Ovary (tissue), 9 donors: ENCODE results near the gene KRTAP1-1. TPM values are rescaled to one million over a fixed set of nuclear protein-coding genes. Genes with fewer than 3 reads are reported as not detected.

Experiments used
- DNase-seq, 5 donors: peaks; one replicate each; pipeline ENCODE4 v3.0.0-alpha.2; 2019 to 2020
- H3K27ac ChIP-seq, 2 donors: fragments of 200-600 bp; one replicate each; pipeline versions ENCODE4 v1.5.1 to v1.8.0; 2019 to 2022
- H3K27me3 ChIP-seq: fragments of 200-600 bp; one replicate; pipeline ENCODE4 v1.8.0; 2022
- H3K36me3 ChIP-seq: fragments of 200-600 bp; sonication (generic); one replicate; pipeline ENCODE4 v1.5.1; 2019
- H3K4me1 ChIP-seq: one replicate; pipeline ENCODE4 v1.8.1; 2013; ENCODE audit warnings: mild to moderate bottlenecking, moderate library complexity; ENCODE audit not compliant: insufficient read depth
- H3K4me3 ChIP-seq: fragments of 200-600 bp; sonication (generic); one replicate; pipeline ENCODE4 v1.5.1; 2017
- H3K9me3 ChIP-seq, 2 donors: fragments of 200-600 bp in 1 of 2; sonication (generic) in 1 of 2; one replicate each; pipeline versions ENCODE4 v1.5.1 to v1.8.1; 2013 to 2019; ENCODE audit warnings: mild to moderate bottlenecking in 1 of 2, moderate library complexity in 1 of 2
- CTCF ChIP-seq, 3 donors: fragments of 450-650 bp in 2 of 3; fragments of 200-600 bp in 1 of 3; IDR thresholded peaks; one replicate each; pipeline versions ENCODE4 v1.5.1 to v1.8.0; 2016 to 2022; ENCODE audit warnings: antibody characterized with exemption in 3 of 3, mild to moderate bottlenecking in 1 of 3
- EP300 ChIP-seq: sonication (generic); formaldehyde crosslinking; IDR thresholded peaks from one replicate; pipeline ENCODE4 v1.6.1; 2017; ENCODE audit warnings: antibody characterized with exemption
- POLR2A ChIP-seq: fragments of 450-650 bp; IDR thresholded peaks from one replicate; pipeline ENCODE4 v1.6.1; 2017; ENCODE audit warnings: antibody characterized with exemption, mild to moderate bottlenecking, moderate library complexity
- WGBS, 3 donors: extraction: QIAGEN DNeasy Blood & Tissue Kit in 1 of 3; methylation state at CpG; one replicate each; pipeline versions ENCODE4 v1.1.5 to v1.1.7; 2013 to 2017; 5-methylcytosine and 5-hydroxymethylcytosine counted together
- intact Hi-C, 4 donors: fragments of 100-400 bp; cut with DNase I; formaldehyde crosslinking; loops; one replicate each; pipeline versions ENCODE4 v1.11.0 to v1.15.1; 2022 to 2023
- polyA plus RNA-seq, 2 donors: library from polyadenylated mRNA; stranded (reverse); fragments of 200-250 nt in 1 of 2; fragments of 350-450 nt in 1 of 2; fragmentation: Illumina TruSeq in 1 of 2; extraction: RNeasy Lipid Tissue Mini Kit (QIAGEN cat#74804) in 1 of 2; gene quantifications; one replicate each; pipeline ENCODE4 v1.2.3, GENCODE V29; 2013 to 2014
- total RNA-seq, 7 donors: library from RNA; depleted of rRNA in 2 of 7; stranded (reverse); fragments of >200 nt in 2 of 7; fragmentation: NEBNext Ultra II Directional in 3 of 7; extraction: Animal tissue kit (Norgen Biotek cat#: 25700) in 3 of 7; gene quantifications; one replicate each; pipeline versions ENCODE4 v1.1.0 to v1.2.4, GENCODE V29; 2016 to 2023
- donor health status: DM: no; HTN: no; CAD: no; lungs with moderate emphysema.
- donor health status: DM: no; HTN: no; CAD: no.
- donor health status: Bipolar disorder and iron deficiency.
- donor health status: DM: yes; HTN: yes; CAD: no.
- donor health status: DM: no; HTN: no; CAD: no.
- donor health status: DM: yes; HTN: yes; CAD: no.

The KRTAP1-1 gene
- total and polyA plus RNA-seq, 9 donors = not detected

GRCh38 chr17:41018541-41018940 lies 22.7 kb downstream of the KRTAP1-1 start:
- H3K27me3 ChIP-seq = no peaks in the 10 kb centered on the region
- TF ChIP-seq POLR2A = no peak
- no peak for TF ChIP-seq CTCF (IDR thresholded peaks at IDR 0.05)
- TF ChIP-seq EP300 = no peak
- H3K4me3 ChIP-seq = no peak overlapping the region
- no peaks in the 10 kb centered on the region for H3K4me1 ChIP-seq
- no peak for DNase-seq
- intact Hi-C loops = no loop called here
- H3K9me3 ChIP-seq = no peaks in the 10 kb centered on the region
- no peak overlapping the region for H3K27ac ChIP-seq
- no peaks in the 10 kb centered on the region for H3K36me3 ChIP-seq
- WGBS, 3 donors = 87 to 93% (median 90%) methylated on average over 3 of the region's 3 CpGs

- WGBS, 3 donors = 82 to 86% (median 84%) methylated on average over 13 of the region's 13 CpGs
These were observed 24.6 kb downstream of the KRTAP1-1 start for GRCh38 chr17:41016578-41017215.

GRCh38 chr17:41015454-41015853 lies 25.8 kb downstream of the KRTAP1-1 start:
- intact Hi-C loops = no loop called here
- WGBS, 3 donors = 62 to 70% (median 70%) methylated on average over 7 of the region's 7 CpGs

More at GRCh38 chr17:41016578-41017215, 24.6 kb downstream of the KRTAP1-1 start:
- Histone ChIP-seq H3K36me3 (no peaks in the 10 kb centered on the region), H3K4me1 (no peaks in the 10 kb centered on the region), H3K4me3 (no peak overlapping the region), H3K27me3 (no peaks in the 10 kb centered on the region), H3K27ac (no peak overlapping the region), H3K9me3 (no peaks in the 10 kb centered on the region)
- no peak for DNase-seq
- TF ChIP-seq POLR2A = no peak
- TF ChIP-seq CTCF (IDR thresholded peaks at IDR 0.05) = no peak
- no peak for TF ChIP-seq EP300
- intact Hi-C loops = no loop called here

GRCh38 chr17:41013606-41014005 lies 27.6 kb downstream of the KRTAP1-1 start:
- Histone ChIP-seq H3K36me3 (no peaks in the 10 kb centered on the region), H3K9me3 (no peaks in the 10 kb centered on the region), H3K4me1 (no peaks in the 10 kb centered on the region), H3K4me3 (no peak overlapping the region), H3K27ac (no peak overlapping the region), H3K27me3 (no peaks in the 10 kb centered on the region)
- TF ChIP-seq CTCF (IDR thresholded peaks at IDR 0.05) (no peak), POLR2A (no peak), EP300 (no peak)
- 22 to 41% (median 31%) methylated on average over 1 of the region's 1 CpG for WGBS, 3 donors
- intact Hi-C loops = no loop called here
- DNase-seq = no peak

More at GRCh38 chr17:41015454-41015853, 25.8 kb downstream of the KRTAP1-1 start:
- no peak for TF ChIP-seq CTCF (IDR thresholded peaks at IDR 0.05)
- TF ChIP-seq POLR2A = no peak
- no peak for TF ChIP-seq EP300
- no peak overlapping the region for H3K27ac ChIP-seq
- H3K4me3 ChIP-seq = no peak overlapping the region
- H3K27me3 ChIP-seq = no peaks in the 10 kb centered on the region
- no peak for DNase-seq
- H3K4me1 ChIP-seq = no peaks in the 10 kb centered on the region
- no peaks in the 10 kb centered on the region for H3K9me3 ChIP-seq
- H3K36me3 ChIP-seq = no peaks in the 10 kb centered on the region
